ENCODE results near the gene TNNI2.

TNNI2 gene

DNA sequence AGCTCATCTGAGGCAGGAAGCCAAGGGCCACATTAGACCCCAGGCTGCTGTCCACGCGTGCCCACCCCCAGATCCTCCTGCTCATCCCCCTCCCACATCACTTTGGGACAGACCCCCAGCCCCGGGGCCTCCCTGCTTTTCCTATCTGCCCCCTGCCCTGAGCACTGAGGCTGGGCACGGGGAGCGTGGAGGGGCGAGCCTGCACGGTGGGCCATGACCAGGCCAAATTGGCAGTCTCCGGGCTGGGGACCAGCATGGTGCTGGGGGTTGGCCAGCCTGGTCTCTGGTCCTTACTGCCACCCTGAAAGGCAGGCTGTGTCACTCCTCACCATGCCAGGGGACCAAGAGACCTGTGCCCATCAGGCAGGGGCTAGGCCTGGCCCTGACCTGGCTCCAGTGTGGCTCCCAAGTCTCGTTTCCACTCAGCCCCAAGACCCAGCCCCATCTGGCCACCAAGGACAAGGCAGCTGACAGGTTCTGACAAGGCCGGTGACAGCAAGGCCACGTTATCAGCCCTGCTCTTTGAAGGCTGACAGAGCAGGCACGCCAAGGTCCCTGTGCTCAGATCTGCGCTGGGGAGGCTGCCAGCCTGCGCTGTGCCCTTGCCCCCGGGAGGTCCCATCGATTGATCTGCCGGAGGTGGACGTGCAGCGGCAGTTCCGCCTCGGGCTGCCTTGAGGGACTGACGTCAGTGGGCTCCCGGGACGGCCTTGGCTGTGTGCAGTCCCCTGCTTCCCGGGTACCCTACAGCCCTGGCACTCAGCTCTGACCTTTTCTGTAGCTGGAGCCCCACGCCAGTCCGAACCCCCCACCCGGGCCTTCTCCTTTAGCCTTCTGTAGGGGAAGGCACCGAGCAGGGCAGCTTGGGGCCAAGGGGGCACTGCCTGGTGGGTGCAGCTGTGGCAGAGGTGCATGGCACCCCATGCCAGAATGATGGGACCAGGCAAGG is 3.6 kb downstream of the TNNI2 start:
- H3K36me3 ChIP-seq (ENCODE audit: control insufficient read depth, insufficient read depth, low read length), result no peaks in the 10 kb centered on the region
- no peak for TF ChIP-seq CTCF (IDR thresholded peaks at IDR 0.05; ENCODE audit: insufficient read depth, low read length, poor library complexity, severe bottlenecking)
- DNase-seq (ENCODE audit: extremely low read depth, insufficient read length), result no peak
- no peak overlapping the region for H3K4me3 ChIP-seq (replicated peaks; ENCODE audit: low read depth, low read length)
- H3K27me3 ChIP-seq (replicated peaks; ENCODE audit: control insufficient read depth, insufficient read depth, low read length), result no peaks in the 10 kb centered on the region

- H3K27me3 ChIP-seq (replicated peaks; ENCODE audit: control insufficient read depth, insufficient read depth, low read length), result no peaks in the 10 kb centered on the region
- TF ChIP-seq CTCF (IDR thresholded peaks at IDR 0.05; ENCODE audit: insufficient read depth, low read length, poor library complexity, severe bottlenecking), result no peak
- H3K4me3 ChIP-seq (replicated peaks; ENCODE audit: low read depth, low read length), result no peak overlapping the region
- H3K36me3 ChIP-seq (ENCODE audit: control insufficient read depth, insufficient read depth, low read length), result no peaks in the 10 kb centered on the region
- no peak for DNase-seq (ENCODE audit: extremely low read depth, insufficient read length)
Observed at GRCh38 chr11:1843098-1843473, 4.3 kb downstream of the TNNI2 start.

- Histone ChIP-seq H3K36me3 (ENCODE audit: control insufficient read depth, insufficient read depth, low read length) (no peaks in the 10 kb centered on the region), H3K4me3 (replicated peaks; ENCODE audit: low read depth, low read length) (no peak overlapping the region), H3K27me3 (replicated peaks; ENCODE audit: control insufficient read depth, insufficient read depth, low read length) (no peaks in the 10 kb centered on the region)
- DNase-seq (ENCODE audit: extremely low read depth, insufficient read length), result no peak
- TF ChIP-seq CTCF (IDR thresholded peaks at IDR 0.05; ENCODE audit: insufficient read depth, low read length, poor library complexity, severe bottlenecking), result no peak
Observed at GRCh38 chr11:1843796-1844195, 5.0 kb downstream of the TNNI2 start.

GRCh38 chr11:1844221-1845094 is 5.7 kb downstream of the TNNI2 start:
- H3K4me3 ChIP-seq (replicated peaks; ENCODE audit: low read depth, low read length), result no peak overlapping the region
- TF ChIP-seq CTCF (IDR thresholded peaks at IDR 0.05; ENCODE audit: insufficient read depth, low read length, poor library complexity, severe bottlenecking), result no peak
- no peak for DNase-seq (ENCODE audit: extremely low read depth, insufficient read length)

DNA sequence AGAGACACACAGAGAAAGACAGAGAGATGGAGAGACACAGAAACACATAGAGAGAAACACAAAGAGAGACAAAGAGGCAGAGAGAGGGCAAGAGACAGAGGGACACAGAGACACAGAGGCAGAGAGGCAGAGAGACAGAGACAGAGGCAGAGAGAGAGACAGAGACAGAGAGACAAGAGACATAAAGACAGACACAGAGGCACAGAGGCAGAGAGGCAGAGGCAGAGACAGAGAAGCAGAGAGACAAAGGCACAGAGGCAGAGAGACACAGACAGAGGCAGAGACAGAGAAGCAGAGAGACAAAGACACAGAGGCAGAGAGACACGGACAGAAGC is 6.3 kb downstream of the TNNI2 start:
- Histone ChIP-seq H3K4me3 (replicated peaks; ENCODE audit: low read depth, low read length) (no peak overlapping the region), H3K36me3 (ENCODE audit: control insufficient read depth, insufficient read depth, low read length) (no peaks in the 10 kb centered on the region), H3K27me3 (replicated peaks; ENCODE audit: control insufficient read depth, insufficient read depth, low read length) (no peaks in the 10 kb centered on the region)
- DNase-seq (ENCODE audit: extremely low read depth, insufficient read length), result no peak
- TF ChIP-seq CTCF (IDR thresholded peaks at IDR 0.05; ENCODE audit: insufficient read depth, low read length, poor library complexity, severe bottlenecking), result no peak

More at GRCh38 chr11:1844221-1845094, 5.7 kb downstream of the TNNI2 start:
- Histone ChIP-seq H3K27me3 (replicated peaks; ENCODE audit: control insufficient read depth, insufficient read depth, low read length) (no peaks in the 10 kb centered on the region), H3K36me3 (ENCODE audit: control insufficient read depth, insufficient read depth, low read length) (no peaks in the 10 kb centered on the region)

Measured in GM06990 (cell line).